Thyroid gland (tissue), 4 donors: ENCODE data around the gene EML4. TPM values are rescaled to one million over a fixed set of nuclear protein-coding genes. Genes with fewer than 3 reads are reported as not detected.

Experiments used
- DNase-seq, 2 donors: peaks; one replicate each; pipeline ENCODE4 v3.0.0-alpha.2; 2019
- H3K27ac ChIP-seq, 3 donors: fragments of 200-600 bp; sonication (generic); 1 replicate in 2 of 3; 2 replicates in 1 of 3; pipeline ENCODE4 v1.5.1; 2016 to 2019; ENCODE audit warnings: mild to moderate bottlenecking in 1 of 3, moderate library complexity in 1 of 3
- H3K27me3 ChIP-seq: fragments of 200-600 bp; sonication (generic); one replicate; pipeline ENCODE4 v1.5.1; 2019
- H3K36me3 ChIP-seq, 2 donors: fragments of 200-600 bp; sonication (generic); one replicate each; pipeline ENCODE4 v1.5.1; 2016 to 2019
- H3K4me1 ChIP-seq, 2 donors: fragments of 200-600 bp; sonication (generic); one replicate each; pipeline ENCODE4 v1.5.1; 2017 to 2019
- H3K4me3 ChIP-seq, 3 donors: fragments of 200-600 bp; sonication (generic); replicated peaks in 1 of 3; 1 replicate in 2 of 3; 2 replicates in 1 of 3; pipeline ENCODE4 v1.5.1; 2016; ENCODE audit warnings: mild to moderate bottlenecking in 1 of 3
- H3K9me3 ChIP-seq: fragments of 200-600 bp; sonication (generic); one replicate; pipeline ENCODE4 v1.5.1; 2017
- POLR2A ChIP-seq, 2 donors: fragments of 450-650 bp; IDR thresholded peaks; one replicate each; pipeline ENCODE4 v1.6.1; 2017; ENCODE audit warnings: antibody characterized with exemption in 2 of 2, mild to moderate bottlenecking in 2 of 2, moderate library complexity in 1 of 2
- WGBS, 2 donors: methylation state at CpG; one replicate each; pipeline ENCODE4 v1.1.5; 2017; 5-methylcytosine and 5-hydroxymethylcytosine counted together
- intact Hi-C: fragments of 100-400 bp; cut with DNase I; formaldehyde crosslinking; loops from one replicate; pipeline ENCODE4 v1.15.1; 2023
- total RNA-seq, 4 donors: library from RNA; depleted of rRNA; stranded (reverse); fragments of >200 nt; gene quantifications; one replicate each; pipeline ENCODE4 v1.2.3, GENCODE V29; 2016
- TF ChIP-seq, protein P1 (sequence below), 6 experiments: fragments of 200-600 bp in 3 of 6; fragments of 450-650 bp in 3 of 6; sonication (generic) in 3 of 6; IDR thresholded peaks; one replicate each; pipeline ENCODE4 v1.5.1; 2016 to 2019; ENCODE audit warnings: antibody characterized with exemption in 6 of 6, mild to moderate bottlenecking in 2 of 6, inconsistent platforms in 1 of 6, moderate library complexity in 1 of 6

EML4 gene
- total RNA-seq, 4 donors from 2014 or later: 52.5 to 67.2 (median 64.7) TPM

DNA sequence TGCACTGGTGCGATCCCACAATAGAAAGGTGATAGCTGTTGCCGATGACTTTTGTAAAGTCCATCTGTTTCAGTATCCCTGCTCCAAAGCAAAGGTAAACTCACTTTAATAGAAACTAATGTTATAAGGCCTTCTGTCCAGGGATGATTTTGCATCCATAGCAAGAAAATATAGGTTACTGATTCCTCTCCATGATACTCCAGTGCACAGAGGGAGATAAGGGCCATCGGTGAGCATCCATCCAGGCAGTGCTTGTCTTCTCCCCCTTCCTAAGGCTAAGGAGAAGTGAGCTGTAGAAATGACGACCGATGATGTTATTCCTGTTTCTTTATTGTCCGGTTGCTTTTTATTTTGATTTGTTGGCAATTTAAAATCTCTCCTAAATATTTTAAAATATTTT lies 159.8 kb downstream of the EML4 start:
- Histone ChIP-seq H3K9me3 (no peaks in the 10 kb centered on the region), H3K4me1 (no peaks in the 10 kb centered on the region), H3K27ac (no peak overlapping the region), H3K4me3 (no peak overlapping the region), H3K36me3 (peaks cover 10 to 13% of the 10 kb centered on the region in 2 donors), H3K27me3 (no peaks in the 10 kb centered on the region)
- DNase-seq: no peak
- 95 to 97% methylated on average over 6 of the region's 6 CpGs for WGBS, 2 donors
- TF ChIP-seq, protein P1, sequence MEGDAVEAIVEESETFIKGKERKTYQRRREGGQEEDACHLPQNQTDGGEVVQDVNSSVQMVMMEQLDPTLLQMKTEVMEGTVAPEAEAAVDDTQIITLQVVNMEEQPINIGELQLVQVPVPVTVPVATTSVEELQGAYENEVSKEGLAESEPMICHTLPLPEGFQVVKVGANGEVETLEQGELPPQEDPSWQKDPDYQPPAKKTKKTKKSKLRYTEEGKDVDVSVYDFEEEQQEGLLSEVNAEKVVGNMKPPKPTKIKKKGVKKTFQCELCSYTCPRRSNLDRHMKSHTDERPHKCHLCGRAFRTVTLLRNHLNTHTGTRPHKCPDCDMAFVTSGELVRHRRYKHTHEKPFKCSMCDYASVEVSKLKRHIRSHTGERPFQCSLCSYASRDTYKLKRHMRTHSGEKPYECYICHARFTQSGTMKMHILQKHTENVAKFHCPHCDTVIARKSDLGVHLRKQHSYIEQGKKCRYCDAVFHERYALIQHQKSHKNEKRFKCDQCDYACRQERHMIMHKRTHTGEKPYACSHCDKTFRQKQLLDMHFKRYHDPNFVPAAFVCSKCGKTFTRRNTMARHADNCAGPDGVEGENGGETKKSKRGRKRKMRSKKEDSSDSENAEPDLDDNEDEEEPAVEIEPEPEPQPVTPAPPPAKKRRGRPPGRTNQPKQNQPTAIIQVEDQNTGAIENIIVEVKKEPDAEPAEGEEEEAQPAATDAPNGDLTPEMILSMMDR (IDR thresholded peaks at IDR 0.05): no peak
- no peak for TF ChIP-seq POLR2A (IDR thresholded peaks at IDR 0.05)
- intact Hi-C loops: no loop called here

DNA sequence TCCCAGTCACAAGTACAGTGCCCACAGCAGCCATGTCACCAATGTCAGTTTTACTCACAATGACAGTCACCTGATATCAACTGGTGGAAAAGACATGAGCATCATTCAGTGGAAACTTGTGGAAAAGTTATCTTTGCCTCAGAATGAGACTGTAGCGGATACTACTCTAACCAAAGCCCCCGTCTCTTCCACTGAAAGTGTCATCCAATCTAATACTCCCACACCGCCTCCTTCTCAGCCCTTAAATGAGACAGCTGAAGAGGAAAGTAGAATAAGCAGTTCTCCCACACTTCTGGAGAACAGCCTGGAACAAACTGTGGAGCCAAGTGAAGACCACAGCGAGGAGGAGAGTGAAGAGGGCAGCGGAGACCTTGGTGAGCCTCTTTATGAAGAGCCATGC lies 160.6 kb downstream of the EML4 start:
- TF ChIP-seq POLR2A (IDR thresholded peaks at IDR 0.05): no peak
- TF ChIP-seq, protein P1 (IDR thresholded peaks at IDR 0.05): no peak
- Histone ChIP-seq H3K9me3 (no peaks in the 10 kb centered on the region), H3K27ac (no peak overlapping the region), H3K4me1 (no peaks in the 10 kb centered on the region), H3K36me3 (peaks cover 13% of the 10 kb centered on the region in 2 donors), H3K27me3 (no peaks in the 10 kb centered on the region), H3K4me3 (no peak overlapping the region)
- intact Hi-C loops: loop anchor here (10.0 kb wide), 1 partner anchor 235 kb away; no protein-coding TSS in a partner anchor
- DNase-seq: no peak
- 96 to 97% methylated on average over 5 of the region's 5 CpGs for WGBS, 2 donors

DNA sequence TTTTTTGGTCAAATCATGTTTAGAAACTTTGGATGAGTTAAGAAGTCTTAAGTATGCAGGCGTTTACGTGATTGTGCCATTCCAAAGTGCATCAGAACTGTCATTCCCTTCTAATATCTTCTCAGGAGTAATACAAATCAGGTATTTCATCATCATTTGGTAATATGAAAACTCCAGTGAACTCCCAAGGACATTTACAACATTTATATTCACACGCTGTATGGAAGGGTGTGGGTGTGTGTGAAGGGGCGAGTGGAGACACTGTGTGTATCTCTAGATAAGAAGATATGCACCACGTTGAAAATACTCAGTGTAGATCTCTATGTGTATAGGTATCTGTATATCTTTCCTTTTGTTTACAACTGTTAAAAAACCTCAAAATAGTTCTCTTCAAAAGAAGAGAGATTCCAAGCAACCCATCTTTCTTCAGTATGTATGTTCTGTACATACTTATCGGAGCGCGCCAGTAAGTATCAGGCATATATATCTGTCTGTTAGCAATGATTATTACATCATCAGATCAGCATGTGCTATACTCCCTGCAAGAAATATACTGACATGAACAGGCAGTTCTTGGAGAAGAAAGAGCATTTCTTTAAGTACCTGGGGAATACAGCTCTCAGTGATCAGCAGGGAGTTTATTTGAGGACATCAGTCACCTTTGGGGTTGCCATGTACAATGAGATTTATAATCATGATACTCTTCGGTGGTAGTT lies 162.6 kb downstream of the EML4 start:
- WGBS, 2 donors: 92% methylated on average over 9 of the region's 9 CpGs
- DNase-seq: no peak
- H3K4me1 ChIP-seq: no peaks in the 10 kb centered on the region
- no peak for TF ChIP-seq POLR2A (IDR thresholded peaks at IDR 0.05)
- TF ChIP-seq, protein P1 (IDR thresholded peaks at IDR 0.05): no peak
- intact Hi-C loops: loop anchor here (10.0 kb wide), 1 partner anchor 237 kb away; no protein-coding TSS in a partner anchor
- H3K27me3 ChIP-seq: no peaks in the 10 kb centered on the region
- H3K36me3 ChIP-seq: peaks cover 13 to 18% of the 10 kb centered on the region in 2 donors
- no peak overlapping the region for H3K27ac ChIP-seq
- H3K4me3 ChIP-seq: no peak overlapping the region
- H3K9me3 ChIP-seq: no peaks in the 10 kb centered on the region

DNA sequence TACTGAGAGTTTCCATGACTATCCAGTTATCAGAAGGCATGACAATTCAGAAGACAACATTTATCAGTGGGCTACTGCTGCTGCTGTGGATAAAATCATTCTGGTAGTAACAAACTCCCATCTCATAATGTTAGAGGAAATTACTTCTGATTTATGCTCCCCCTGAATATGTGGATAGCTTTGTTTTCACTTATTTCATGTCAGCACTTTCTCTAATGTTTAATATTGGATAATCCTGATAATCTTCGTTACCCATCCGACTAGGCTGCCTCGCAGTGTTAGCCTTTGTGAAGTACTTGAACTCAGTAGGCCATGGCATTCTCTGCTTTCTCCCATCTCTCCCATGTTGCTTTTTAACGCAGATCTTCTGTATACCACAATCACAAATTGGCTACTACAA lies 163.4 kb downstream of the EML4 start:
- Histone ChIP-seq H3K4me1 (no peaks in the 10 kb centered on the region), H3K36me3 (peaks cover 13 to 18% of the 10 kb centered on the region in 2 donors), H3K9me3 (no peaks in the 10 kb centered on the region), H3K27me3 (no peaks in the 10 kb centered on the region), H3K4me3 (no peak overlapping the region), H3K27ac (no peak overlapping the region)
- intact Hi-C loops: loop anchor here (10.0 kb wide), 1 partner anchor 238 kb away; no protein-coding TSS in a partner anchor
- 95 to 96% methylated on average over 4 of the region's 4 CpGs for WGBS, 2 donors
- TF ChIP-seq, protein P1 (IDR thresholded peaks at IDR 0.05): no peak
- no peak for TF ChIP-seq POLR2A (IDR thresholded peaks at IDR 0.05)
- no peak for DNase-seq

DNA sequence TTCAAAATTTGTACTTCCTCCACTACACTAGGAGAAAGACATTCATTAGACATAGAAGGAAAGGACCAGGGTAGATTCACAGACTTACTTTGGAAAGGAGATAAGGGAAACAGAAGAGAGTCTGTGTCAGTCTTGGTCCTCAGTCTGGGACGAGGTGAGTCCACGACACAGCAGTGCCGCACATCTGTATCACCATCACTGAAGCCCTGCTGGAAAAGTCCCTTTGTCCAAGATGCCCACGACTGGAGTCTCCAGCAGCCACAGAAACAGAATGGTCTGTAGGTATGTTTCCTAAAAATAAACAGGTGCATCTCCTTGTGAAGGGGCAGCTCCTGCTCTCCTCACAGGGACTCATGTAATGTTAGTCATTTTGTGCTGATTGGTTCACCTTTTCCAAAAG lies 164.4 kb downstream of the EML4 start:
- H3K4me3 ChIP-seq: no peak overlapping the region
- intact Hi-C loops: loop anchor here (10.0 kb wide), 1 partner anchor 239 kb away; no protein-coding TSS in a partner anchor
- H3K27ac ChIP-seq: no peak overlapping the region
- WGBS, 2 donors: 97% methylated on average over 4 of the region's 4 CpGs
- no peaks in the 10 kb centered on the region for H3K4me1 ChIP-seq
- no peaks in the 10 kb centered on the region for H3K9me3 ChIP-seq
- no peak for DNase-seq
- TF ChIP-seq POLR2A (IDR thresholded peaks at IDR 0.05): no peak
- TF ChIP-seq, protein P1 (IDR thresholded peaks at IDR 0.05): no peak
- H3K36me3 ChIP-seq: peaks cover 13 to 18% of the 10 kb centered on the region in 2 donors
- no peaks in the 10 kb centered on the region for H3K27me3 ChIP-seq
